ENCODE results near the gene DBX1.
"Not testable (repeated sequence)": the region's sequence is repeated elsewhere in the genome, so short reads cannot be mapped to it uniquely, and the experiment has no call there.

The DBX1 gene

GRCh38 chr11:20160425-20161229, at the start of gene DBX1:
DBX1 (minus strand) TSS chr11:20160475; CDS start chr11:20160324, 151 bp downstream.
- in situ Hi-C loops (cut with HindIII; ENCODE audit: low sequenced_read_pairs), result no loop called here

GRCh38 chr11:20208622-20209111, 48.4 kb upstream of the DBX1 start:
- in situ Hi-C loops (cut with HindIII; ENCODE audit: low sequenced_read_pairs), result no loop called here

- in situ Hi-C loops (cut with HindIII; ENCODE audit: low sequenced_read_pairs), result no loop called here
Observed at GRCh38 chr11:20207781-20208621, 47.7 kb upstream of the DBX1 start.

- in situ Hi-C loops (cut with HindIII; ENCODE audit: low sequenced_read_pairs), result no loop called here
Observed at GRCh38 chr11:20205807-20206206, 45.5 kb upstream of the DBX1 start.

- in situ Hi-C loops (cut with HindIII; ENCODE audit: low sequenced_read_pairs), result no loop called here
Observed at GRCh38 chr11:20204681-20205080, 44.4 kb upstream of the DBX1 start.

- in situ Hi-C loops (cut with HindIII; ENCODE audit: low sequenced_read_pairs), result no loop called here
Observed at GRCh38 chr11:20203831-20204230, 43.6 kb upstream of the DBX1 start.

- in situ Hi-C loops (cut with HindIII; ENCODE audit: low sequenced_read_pairs), result no loop called here
Observed at GRCh38 chr11:20201231-20201630, 41.0 kb upstream of the DBX1 start.

GRCh38 chr11:20200331-20200955, 40.2 kb upstream of the DBX1 start:
- in situ Hi-C loops (cut with HindIII; ENCODE audit: low sequenced_read_pairs), result not testable (repeated sequence)

GRCh38 chr11:20197881-20198280, 37.6 kb upstream of the DBX1 start:
- in situ Hi-C loops (cut with HindIII; ENCODE audit: low sequenced_read_pairs), result no loop called here

- in situ Hi-C loops (cut with HindIII; ENCODE audit: low sequenced_read_pairs), result loop anchor here (5.0 kb wide), 1 partner anchor 48 kb away; no protein-coding TSS in a partner anchor
Observed at GRCh38 chr11:20194470-20194869, 34.2 kb upstream of the DBX1 start.

- in situ Hi-C loops (cut with HindIII; ENCODE audit: low sequenced_read_pairs), result loop anchor here (5.0 kb wide), 1 partner anchor 49 kb away; no protein-coding TSS in a partner anchor
Observed at GRCh38 chr11:20193307-20193706, 33.0 kb upstream of the DBX1 start.

- in situ Hi-C loops (cut with HindIII; ENCODE audit: low sequenced_read_pairs), result loop anchor here (5.0 kb wide), 1 partner anchor 50 kb away; no protein-coding TSS in a partner anchor
Observed at GRCh38 chr11:20192641-20193040, 32.4 kb upstream of the DBX1 start.

- in situ Hi-C loops (cut with HindIII; ENCODE audit: low sequenced_read_pairs), result loop anchor here (5.0 kb wide), 1 partner anchor 50 kb away; no protein-coding TSS in a partner anchor
Observed at GRCh38 chr11:20192151-20192550, 31.9 kb upstream of the DBX1 start.

GRCh38 chr11:20178976-20179375, 18.7 kb upstream of the DBX1 start:
- in situ Hi-C loops (cut with HindIII; ENCODE audit: low sequenced_read_pairs), result no loop called here

GRCh38 chr11:20177136-20177535, 16.9 kb upstream of the DBX1 start:
- in situ Hi-C loops (cut with HindIII; ENCODE audit: low sequenced_read_pairs), result no loop called here

- in situ Hi-C loops (cut with HindIII; ENCODE audit: low sequenced_read_pairs), result no loop called here
Observed at GRCh38 chr11:20172721-20173447, 12.6 kb upstream of the DBX1 start.

GRCh38 chr11:20163783-20164481, 3.7 kb upstream of the DBX1 start:
- in situ Hi-C loops (cut with HindIII; ENCODE audit: low sequenced_read_pairs), result no loop called here

- in situ Hi-C loops (cut with HindIII; ENCODE audit: low sequenced_read_pairs), result no loop called here
Observed at GRCh38 chr11:20162824-20163782, 2.8 kb upstream of the DBX1 start.
